ENCODE measurements around the gene KLF9. TPM values are rescaled to one million over a fixed set of nuclear protein-coding genes. Genes with fewer than 3 reads are reported as not detected.
A peak's percentile ranks its signal among the peaks of the same experiment; 100 is the strongest.

Gene KLF9
- total RNA-seq, 1 experiment from 2014 or later = 1.0 TPM

DNA sequence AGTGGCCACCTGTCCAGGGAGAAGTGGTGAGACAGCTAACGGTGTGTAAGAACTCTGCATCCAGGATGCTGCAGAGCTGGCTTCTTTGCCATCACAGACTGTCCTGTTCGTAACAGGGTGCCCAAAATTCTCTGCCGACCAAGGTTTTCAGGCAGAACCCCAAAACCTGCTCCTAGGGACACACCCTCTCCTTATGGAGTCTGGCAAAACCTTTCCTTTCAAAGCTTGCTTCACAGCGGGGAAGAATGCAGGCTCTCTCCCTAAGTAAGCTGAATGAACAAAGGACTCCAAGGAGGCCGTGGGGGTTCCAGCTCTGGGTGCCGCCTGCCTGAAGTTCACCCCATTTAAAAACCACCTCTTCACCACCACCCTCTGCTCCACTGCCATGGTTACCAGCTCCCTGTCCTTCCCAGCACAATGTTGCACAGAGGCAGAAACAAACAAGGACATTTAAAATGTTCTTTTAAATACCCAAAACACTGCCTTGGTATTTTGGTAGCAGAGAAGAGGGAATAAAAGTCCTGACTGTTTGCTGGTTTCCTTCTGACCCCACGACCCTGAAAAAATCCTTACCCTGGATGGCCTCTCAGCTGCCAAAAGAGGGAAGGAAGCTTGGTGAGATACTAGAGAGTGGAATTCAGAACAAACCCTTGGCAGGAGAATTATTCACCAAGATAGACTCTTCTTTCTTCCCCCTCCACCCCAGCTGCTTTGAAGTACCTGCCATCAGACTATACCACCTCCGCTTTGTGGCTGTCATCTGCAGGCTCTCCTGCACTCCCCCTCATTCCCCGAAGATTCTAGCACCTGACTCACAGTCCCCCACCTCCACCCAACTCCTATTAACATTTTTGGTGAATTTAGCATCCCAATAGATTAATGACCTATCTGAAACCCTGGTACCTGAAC is 7.1 kb upstream of the KLF9 start:
- Mint-ChIP-seq H3K36me3 (no peaks in the 10 kb centered on the region), H3K27me3 (ENCODE audit: low read depth) (peaks cover 36% of the 10 kb centered on the region), H3K4me3 (peak overlapping the region; percentile 84), H3K4me1 (peaks cover 18% of the 10 kb centered on the region), H3K9me3 (no peaks in the 10 kb centered on the region), H3K27ac (no peak overlapping the region)
- TF ChIP-seq ZNF423 (CRISPR knock-in tag; IDR thresholded peaks at IDR 0.05) (peak; percentile 51; the same call in 1 of the 2 replicates), NFE2L1 (CRISPR knock-in tag; IDR thresholded peaks at IDR 0.05) (no peak)
- ChIA-PET POLR2A (interaction anchor here (0.6 to 1.0 kb wide), 3 partner anchors 35 to 1263 kb away, joined by 3 to 4 read pairs (median 4); no protein-coding TSS in a partner anchor), CTCF (interaction anchor here (0.6 to 2.4 kb wide), 6 partner anchors 89 to 325 kb away, joined by 3 to 18 read pairs (median 4); no protein-coding TSS in a partner anchor)
- DNase-seq (ENCODE audit: low spot score) = no peak
- ATAC-seq = no peak

DNA sequence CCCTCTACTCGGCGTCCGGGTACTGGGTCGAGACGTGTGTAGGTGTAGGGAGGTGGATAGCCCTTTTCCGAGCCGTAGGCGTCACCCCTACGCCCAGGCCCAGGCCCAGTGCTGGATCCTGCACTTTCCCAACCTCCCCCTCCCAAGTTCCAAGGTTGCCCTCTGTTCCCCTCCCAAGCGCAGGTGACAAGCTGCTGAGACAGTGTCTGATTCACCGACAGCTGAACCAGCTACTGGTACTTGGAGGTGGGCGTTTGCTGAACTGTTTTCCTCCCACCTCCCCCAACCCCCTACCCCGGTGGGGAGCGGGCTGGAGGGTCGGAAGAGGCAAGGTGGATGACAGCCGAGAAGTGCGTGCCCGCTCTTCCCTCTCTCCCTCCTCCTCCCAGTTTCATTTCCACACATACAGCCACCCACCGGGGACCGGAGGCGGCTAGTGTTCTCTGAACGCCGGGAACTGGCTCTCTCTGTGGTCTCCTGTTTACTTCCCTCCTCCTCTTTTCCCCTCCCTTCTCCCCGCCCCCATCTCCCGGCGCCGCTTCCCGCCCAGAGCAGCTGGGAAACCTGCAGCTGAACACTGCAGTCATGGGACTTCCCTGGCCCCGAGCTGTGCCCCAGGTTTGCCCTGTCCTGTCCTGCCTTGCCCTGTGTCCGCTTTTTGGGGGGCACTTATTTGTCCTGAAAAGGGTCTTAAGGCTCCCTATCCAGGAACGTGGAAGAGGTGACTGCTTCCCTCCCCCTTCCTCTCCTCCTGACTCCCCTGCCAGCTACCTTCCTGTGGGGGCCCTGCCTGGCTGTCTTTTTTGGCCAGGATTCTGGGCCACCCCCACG is 6.2 kb upstream of the KLF9 start:
- ChIA-PET POLR2A (interaction anchor here (0.6 to 1.0 kb wide), 3 partner anchors 34 to 1264 kb away, joined by 3 to 4 read pairs (median 4); no protein-coding TSS in a partner anchor), CTCF (interaction anchor here (0.6 to 2.4 kb wide), 8 partner anchors 13 to 853 kb away, joined by 3 to 18 read pairs (median 4); no protein-coding TSS in a partner anchor)
- peak overlapping the region; percentile 84 for H3K4me3 Mint-ChIP-seq
- peak overlapping the region; percentile 55 for H3K27ac Mint-ChIP-seq
- peak; percentile 79 for DNase-seq (ENCODE audit: low spot score)
- peak; percentile 59; the same call in 1 of the 2 replicates for TF ChIP-seq SP1 (CRISPR knock-in tag; conservative IDR thresholded peaks at IDR 0.05)
- no peak for TF ChIP-seq NR3C1 (CRISPR knock-in tag; conservative IDR thresholded peaks at IDR 0.05; ENCODE audit: low read depth)
- TF ChIP-seq, protein P1, sequence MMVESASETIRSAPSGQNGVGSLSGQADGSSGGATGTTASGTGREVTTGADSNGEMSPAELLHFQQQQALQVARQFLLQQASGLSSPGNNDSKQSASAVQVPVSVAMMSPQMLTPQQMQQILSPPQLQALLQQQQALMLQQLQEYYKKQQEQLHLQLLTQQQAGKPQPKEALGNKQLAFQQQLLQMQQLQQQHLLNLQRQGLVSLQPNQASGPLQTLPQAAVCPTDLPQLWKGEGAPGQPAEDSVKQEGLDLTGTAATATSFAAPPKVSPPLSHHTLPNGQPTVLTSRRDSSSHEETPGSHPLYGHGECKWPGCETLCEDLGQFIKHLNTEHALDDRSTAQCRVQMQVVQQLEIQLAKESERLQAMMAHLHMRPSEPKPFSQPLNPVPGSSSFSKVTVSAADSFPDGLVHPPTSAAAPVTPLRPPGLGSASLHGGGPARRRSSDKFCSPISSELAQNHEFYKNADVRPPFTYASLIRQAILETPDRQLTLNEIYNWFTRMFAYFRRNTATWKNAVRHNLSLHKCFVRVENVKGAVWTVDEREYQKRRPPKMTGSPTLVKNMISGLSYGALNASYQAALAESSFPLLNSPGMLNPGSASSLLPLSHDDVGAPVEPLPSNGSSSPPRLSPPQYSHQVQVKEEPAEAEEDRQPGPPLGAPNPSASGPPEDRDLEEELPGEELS (CRISPR knock-in tag; IDR thresholded peaks at IDR 0.05) = 0 out of 2 replicates have a peak, but pooled peaks have one; percentile 33
- no peak for TF ChIP-seq JUN (CRISPR knock-in tag; IDR thresholded peaks at IDR 0.05)
- TF ChIP-seq ZNF138 (CRISPR knock-in tag; conservative IDR thresholded peaks at IDR 0.05) = no peak
- 0 out of 2 replicates have a peak, but pooled peaks have one; percentile 58 for TF ChIP-seq ETV6 (CRISPR knock-in tag; IDR thresholded peaks at IDR 0.05)
- no peak for TF ChIP-seq ZNF396 (CRISPR knock-in tag; IDR thresholded peaks at IDR 0.05; ENCODE audit: borderline replicate concordance)
- 0 out of 2 replicates have a peak, but pooled peaks have one; percentile 27 for TF ChIP-seq FOXK1 (CRISPR knock-in tag; IDR thresholded peaks at IDR 0.05)
- peaks cover 44% of the 10 kb centered on the region for H3K27me3 Mint-ChIP-seq (ENCODE audit: low read depth)
- H3K36me3 Mint-ChIP-seq = no peaks in the 10 kb centered on the region
- peak; percentile 51 for ATAC-seq
- peaks cover 18% of the 10 kb centered on the region for H3K4me1 Mint-ChIP-seq
- H3K9me3 Mint-ChIP-seq = no peaks in the 10 kb centered on the region

DNA sequence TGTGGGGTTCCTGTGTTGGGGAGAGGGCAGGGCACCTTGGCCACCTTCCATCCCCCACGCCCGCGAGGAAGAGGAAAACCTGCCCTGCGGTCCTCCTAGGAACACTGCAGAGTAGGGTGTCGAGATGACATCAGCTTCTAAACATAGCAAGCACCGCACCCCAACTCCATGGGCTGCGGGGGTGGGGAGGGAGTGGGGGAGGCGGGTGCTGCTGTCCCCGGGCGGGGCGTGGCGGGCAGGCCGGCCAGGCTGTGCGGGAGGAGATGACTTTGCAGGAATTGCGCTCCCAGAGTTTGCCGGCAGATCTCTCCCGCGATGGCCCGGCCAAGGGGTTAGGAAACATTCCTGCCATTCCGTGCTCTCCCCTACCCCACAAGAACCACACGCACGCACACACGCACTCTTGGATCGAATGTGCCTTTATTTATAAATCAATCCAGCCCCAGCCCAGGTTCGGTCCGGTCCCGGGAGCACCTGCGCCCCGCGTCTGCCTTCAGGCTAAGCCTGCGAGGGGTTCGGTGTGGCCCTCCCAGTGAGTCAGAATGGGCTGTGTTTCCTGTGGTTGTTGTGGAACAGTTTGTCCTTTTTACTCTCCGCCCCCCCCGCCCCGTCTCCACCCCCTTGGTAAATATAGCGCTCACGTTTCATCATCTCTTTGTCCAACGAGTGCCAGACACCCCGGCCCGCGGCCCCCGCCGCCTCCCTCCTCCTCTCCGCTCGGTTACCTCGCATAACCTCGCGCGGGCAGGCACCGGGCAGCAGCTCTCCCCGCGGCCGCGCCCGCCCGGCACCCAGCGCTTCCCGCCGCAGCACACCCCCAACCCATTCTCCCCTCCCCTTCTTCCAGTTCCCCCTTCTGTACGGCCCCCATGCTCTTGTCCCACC is 5.3 kb upstream of the KLF9 start:
- POLR2A ChIA-PET = interaction anchor here (0.6 to 0.7 kb wide), 2 partner anchors 8 to 183 kb away, joined by 3 read pairs; no protein-coding TSS in a partner anchor
- ATAC-seq (peak; percentile 8), DNase-seq (ENCODE audit: low spot score) (peak; percentile 74)
- Mint-ChIP-seq H3K36me3 (no peaks in the 10 kb centered on the region), H3K9me3 (no peaks in the 10 kb centered on the region), H3K27ac (peak overlapping the region; percentile 55), H3K4me1 (peaks cover 22% of the 10 kb centered on the region), H3K27me3 (ENCODE audit: low read depth) (peaks cover 43% of the 10 kb centered on the region), H3K4me3 (peak overlapping the region; percentile 84)
- CTCF ChIA-PET = interaction anchor here (0.6 to 2.4 kb wide), 8 partner anchors 12 to 852 kb away, joined by 3 to 18 read pairs (median 4); no protein-coding TSS in a partner anchor
- TF ChIP-seq TEAD1 (CRISPR knock-in tag; IDR thresholded peaks at IDR 0.05) (no peak; the same call in 1 of the 2 replicates), NR2C2 (CRISPR knock-in tag; IDR thresholded peaks at IDR 0.05) (no peak), ZNF232 (CRISPR knock-in tag; IDR thresholded peaks at IDR 0.05) (0 out of 2 replicates have a peak, but pooled peaks have one; percentile 45), ZNF121 (CRISPR knock-in tag; IDR thresholded peaks at IDR 0.05) (no peak), EMX1 (CRISPR knock-in tag; IDR thresholded peaks at IDR 0.05) (no peak), HMGA2 (CRISPR knock-in tag; IDR thresholded peaks at IDR 0.05) (no peak), GABPB1 (CRISPR knock-in tag; IDR thresholded peaks at IDR 0.05) (peak; percentile 89), NFYB (CRISPR knock-in tag; conservative IDR thresholded peaks at IDR 0.05; ENCODE audit: low read depth) (no peak), NFE2L1 (CRISPR knock-in tag; IDR thresholded peaks at IDR 0.05) (0 out of 2 replicates have a peak, but pooled peaks have one; percentile 12)
- TF ChIP-seq, protein P2, sequence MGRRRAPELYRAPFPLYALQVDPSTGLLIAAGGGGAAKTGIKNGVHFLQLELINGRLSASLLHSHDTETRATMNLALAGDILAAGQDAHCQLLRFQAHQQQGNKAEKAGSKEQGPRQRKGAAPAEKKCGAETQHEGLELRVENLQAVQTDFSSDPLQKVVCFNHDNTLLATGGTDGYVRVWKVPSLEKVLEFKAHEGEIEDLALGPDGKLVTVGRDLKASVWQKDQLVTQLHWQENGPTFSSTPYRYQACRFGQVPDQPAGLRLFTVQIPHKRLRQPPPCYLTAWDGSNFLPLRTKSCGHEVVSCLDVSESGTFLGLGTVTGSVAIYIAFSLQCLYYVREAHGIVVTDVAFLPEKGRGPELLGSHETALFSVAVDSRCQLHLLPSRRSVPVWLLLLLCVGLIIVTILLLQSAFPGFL (CRISPR knock-in tag; IDR thresholded peaks at IDR 0.05; ENCODE audit: borderline replicate concordance) = no peak

Data from WTC11 (cell line).